Mucosa of stomach (tissue), 1 donor: ENCODE data around the gene PCDHB7.
"Not testable (repeated sequence)": the region's sequence is repeated elsewhere in the genome, so short reads cannot be mapped to it uniquely, and the experiment has no call there.

ENCODE experiments used
- H3K27me3 ChIP-seq: one replicate; pipeline ENCODE4 v1.7.0; 2013; ENCODE audit warnings: mild to moderate bottlenecking, low read length; ENCODE audit not compliant: control insufficient read depth, insufficient read depth
- H3K36me3 ChIP-seq: one replicate; pipeline ENCODE4 v1.7.0; 2013; ENCODE audit warnings: low read length; ENCODE audit not compliant: control insufficient read depth, insufficient read depth
- H3K4me1 ChIP-seq: one replicate; pipeline ENCODE4 v1.7.0; 2013; ENCODE audit warnings: mild to moderate bottlenecking, low read length; ENCODE audit not compliant: control insufficient read depth, insufficient read depth
- H3K4me3 ChIP-seq: one replicate; pipeline ENCODE4 v1.7.0; 2013; ENCODE audit warnings: low read length
- H3K9ac ChIP-seq: one replicate; pipeline ENCODE4 v1.7.0; 2013; ENCODE audit warnings: mild to moderate bottlenecking, low read length, moderate library complexity
- H3K9me3 ChIP-seq: one replicate; pipeline ENCODE4 v1.7.0; 2013; ENCODE audit warnings: mild to moderate bottlenecking, low read length, moderate library complexity; ENCODE audit not compliant: control insufficient read depth
- donor health status: Pancreatic carcinoma.

The PCDHB7 gene

DNA sequence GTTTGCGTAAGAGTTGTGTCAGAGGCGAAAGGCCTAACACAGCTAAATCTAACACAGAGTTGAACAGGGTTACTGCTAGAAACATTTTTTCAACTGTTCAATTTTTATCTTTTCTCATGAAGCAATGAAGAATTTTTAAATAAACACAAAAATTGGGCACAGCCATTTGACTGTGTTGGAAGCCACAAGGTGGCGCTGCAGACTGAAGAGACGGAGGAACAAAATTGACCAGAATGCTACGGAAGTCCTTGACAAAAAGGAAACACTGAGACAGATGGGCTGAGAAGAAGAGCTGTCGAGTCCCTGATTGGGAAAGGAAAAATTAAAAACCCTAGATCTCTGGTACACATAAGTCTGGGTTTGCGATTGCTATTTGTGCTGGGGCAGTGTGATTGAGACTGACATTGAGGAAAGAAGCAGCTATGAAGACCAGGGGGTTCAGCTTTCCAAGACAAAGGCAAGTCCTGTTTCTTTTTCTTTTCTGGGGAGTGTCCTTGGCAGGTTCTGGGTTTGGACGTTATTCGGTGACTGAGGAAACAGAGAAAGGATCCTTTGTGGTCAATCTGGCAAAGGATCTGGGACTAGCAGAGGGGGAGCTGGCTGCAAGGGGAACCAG lies 14.6 kb downstream of the PCDHB7 start, which contains the start of gene PCDHB9:
Gene PCDHB9 (plus strand): TSS at position 265 of the 616 bp plus-strand sequence. CDS start 158 bp downstream, at position 423.
- Histone ChIP-seq H3K9ac (no peak within 1 kb of the TSS), H3K27me3 (no peaks in the 10 kb centered on the region), H3K36me3 (no peaks in the 10 kb centered on the region), H3K4me3 (no peak within 1 kb of the TSS), H3K9me3 (no peaks in the 10 kb centered on the region), H3K4me1 (no peaks in the 10 kb centered on the region)

GRCh38 chr5:141188682-141189081 lies 16.2 kb downstream of the PCDHB7 start:
- H3K36me3 ChIP-seq, H3K4me3 ChIP-seq, H3K4me1 ChIP-seq, H3K27me3 ChIP-seq, H3K9ac ChIP-seq, H3K9me3 ChIP-seq: not testable (repeated sequence)

DNA sequence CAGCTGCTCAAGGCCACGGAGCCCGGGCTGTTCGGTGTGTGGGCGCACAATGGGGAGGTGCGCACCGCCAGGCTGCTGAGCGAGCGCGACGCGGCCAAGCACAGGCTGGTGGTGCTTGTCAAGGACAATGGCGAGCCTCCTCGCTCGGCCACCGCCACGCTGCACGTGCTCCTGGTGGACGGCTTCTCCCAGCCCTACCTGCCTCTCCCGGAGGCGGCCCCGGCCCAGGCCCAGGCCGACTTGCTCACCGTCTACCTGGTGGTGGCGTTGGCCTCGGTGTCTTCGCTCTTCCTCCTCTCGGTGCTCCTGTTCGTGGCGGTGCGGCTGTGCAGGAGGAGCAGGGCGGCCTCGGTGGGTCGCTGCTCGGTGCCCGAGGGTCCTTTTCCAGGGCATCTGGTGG lies 16.7 kb downstream of the PCDHB7 start:
- not testable (repeated sequence) for H3K9ac ChIP-seq, H3K4me1 ChIP-seq, H3K9me3 ChIP-seq, H3K4me3 ChIP-seq, H3K27me3 ChIP-seq, H3K36me3 ChIP-seq

- Histone ChIP-seq H3K9me3 (no peaks in the 10 kb centered on the region), H3K36me3 (no peaks in the 10 kb centered on the region), H3K9ac (no peak within 1 kb of the TSS), H3K4me1 (no peaks in the 10 kb centered on the region), H3K4me3 (no peak within 1 kb of the TSS), H3K27me3 (no peaks in the 10 kb centered on the region)
Measured at GRCh38 chr5:141192110-141192725, 19.8 kb downstream of the PCDHB7 start, which contains the start of gene PCDHB10. PCDHB10 (plus strand) TSS chr5:141192353; CDS start chr5:141192553, 200 bp downstream.

- H3K9me3 ChIP-seq, H3K36me3 ChIP-seq, H3K4me3 ChIP-seq, H3K4me1 ChIP-seq, H3K27me3 ChIP-seq, H3K9ac ChIP-seq: not testable (repeated sequence)
Measured at GRCh38 chr5:141194332-141194731, 21.9 kb downstream of the PCDHB7 start.

- Histone ChIP-seq H3K27me3 (no peaks in the 10 kb centered on the region), H3K4me1 (no peaks in the 10 kb centered on the region), H3K9ac (no peak overlapping the region), H3K9me3 (no peaks in the 10 kb centered on the region), H3K4me3 (no peak overlapping the region), H3K36me3 (no peaks in the 10 kb centered on the region)
Measured at GRCh38 chr5:141196363-141196762, 23.9 kb downstream of the PCDHB7 start.

- H3K27me3 ChIP-seq, result no peaks in the 10 kb centered on the region
- no peaks in the 10 kb centered on the region for H3K36me3 ChIP-seq
- H3K9ac ChIP-seq, result no peak within 1 kb of the TSS
- H3K4me1 ChIP-seq, result no peaks in the 10 kb centered on the region
- no peak within 1 kb of the TSS for H3K4me3 ChIP-seq
- H3K9me3 ChIP-seq, result no peaks in the 10 kb centered on the region
Measured at GRCh38 chr5:141199359-141200235, 27.2 kb downstream of the PCDHB7 start, which contains the start of gene PCDHB11. PCDHB11 (plus strand) TSS chr5:141199627; CDS start chr5:141199775, 148 bp downstream.

DNA sequence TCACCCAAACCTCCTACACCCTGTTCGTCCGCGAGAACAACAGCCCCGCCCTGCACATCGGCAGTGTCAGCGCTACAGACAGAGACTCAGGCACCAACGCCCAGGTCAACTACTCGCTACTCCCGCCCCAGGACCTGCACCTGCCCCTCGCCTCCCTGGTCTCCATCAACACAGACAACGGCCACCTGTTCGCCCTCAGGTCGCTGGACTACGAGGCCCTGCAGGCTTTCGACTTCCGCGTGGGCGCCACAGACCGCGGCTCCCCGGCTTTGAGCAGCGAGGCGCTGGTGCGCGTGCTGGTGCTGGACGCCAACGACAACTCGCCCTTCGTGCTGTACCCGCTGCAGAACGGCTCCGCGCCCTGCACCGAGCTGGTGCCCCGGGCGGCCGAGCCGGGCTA lies 28.7 kb downstream of the PCDHB7 start:
- not testable (repeated sequence) for H3K36me3 ChIP-seq, H3K4me3 ChIP-seq, H3K27me3 ChIP-seq, H3K4me1 ChIP-seq, H3K9ac ChIP-seq, H3K9me3 ChIP-seq

- not testable (repeated sequence) for H3K9me3 ChIP-seq, H3K36me3 ChIP-seq, H3K27me3 ChIP-seq, H3K4me1 ChIP-seq, H3K9ac ChIP-seq, H3K4me3 ChIP-seq
Measured at GRCh38 chr5:141201646-141202045, 29.2 kb downstream of the PCDHB7 start.

- Histone ChIP-seq H3K9me3 (no peaks in the 10 kb centered on the region), H3K4me1 (no peaks in the 10 kb centered on the region), H3K9ac (no peak within 1 kb of the TSS), H3K36me3 (no peaks in the 10 kb centered on the region), H3K27me3 (no peaks in the 10 kb centered on the region), H3K4me3 (no peak within 1 kb of the TSS)
Measured at GRCh38 chr5:141208478-141208877, 36.0 kb downstream of the PCDHB7 start, which contains the start of gene PCDHB12. PCDHB12 (plus strand) TSS chr5:141208719; CDS start chr5:141208908, 189 bp downstream.

GRCh38 chr5:141210281-141210680 lies 37.8 kb downstream of the PCDHB7 start:
- not testable (repeated sequence) for H3K4me1 ChIP-seq, H3K27me3 ChIP-seq, H3K36me3 ChIP-seq, H3K9me3 ChIP-seq, H3K4me3 ChIP-seq, H3K9ac ChIP-seq

DNA sequence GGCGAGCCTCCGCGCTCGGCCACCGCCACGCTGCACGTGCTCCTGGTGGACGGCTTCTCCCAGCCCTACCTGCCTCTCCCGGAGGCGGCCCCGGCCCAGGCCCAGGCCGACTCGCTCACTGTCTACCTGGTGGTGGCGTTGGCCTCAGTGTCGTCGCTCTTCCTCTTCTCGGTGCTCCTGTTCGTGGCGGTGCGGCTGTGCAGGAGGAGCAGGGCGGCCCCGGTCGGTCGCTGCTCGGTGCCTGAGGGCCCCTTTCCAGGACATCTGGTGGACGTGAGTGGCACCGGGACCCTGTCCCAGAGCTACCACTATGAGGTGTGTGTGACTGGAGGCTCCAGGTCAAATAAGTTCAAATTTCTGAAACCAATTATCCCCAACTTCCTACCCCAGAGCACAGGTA lies 38.4 kb downstream of the PCDHB7 start:
- H3K4me1 ChIP-seq, H3K27me3 ChIP-seq, H3K36me3 ChIP-seq, H3K4me3 ChIP-seq, H3K9me3 ChIP-seq, H3K9ac ChIP-seq: not testable (repeated sequence)
